GM19351 (cell line): ENCODE results near the gene HEMK1.
A peak's percentile ranks its signal among the peaks of the same experiment; 100 is the strongest.

Experiments used
- ATAC-seq: cut with Tn5 transposase; IDR thresholded peaks from one replicate; pipeline ENCODE4 v1.9.1; 2021; ENCODE audit warnings: mild to moderate bottlenecking, moderate library complexity; ENCODE audit not compliant: unreplicated experiment

The HEMK1 gene

GRCh38 chr3:50599716-50600118 is 30.4 kb downstream of the HEMK1 start:
- ATAC-seq: no peak

DNA sequence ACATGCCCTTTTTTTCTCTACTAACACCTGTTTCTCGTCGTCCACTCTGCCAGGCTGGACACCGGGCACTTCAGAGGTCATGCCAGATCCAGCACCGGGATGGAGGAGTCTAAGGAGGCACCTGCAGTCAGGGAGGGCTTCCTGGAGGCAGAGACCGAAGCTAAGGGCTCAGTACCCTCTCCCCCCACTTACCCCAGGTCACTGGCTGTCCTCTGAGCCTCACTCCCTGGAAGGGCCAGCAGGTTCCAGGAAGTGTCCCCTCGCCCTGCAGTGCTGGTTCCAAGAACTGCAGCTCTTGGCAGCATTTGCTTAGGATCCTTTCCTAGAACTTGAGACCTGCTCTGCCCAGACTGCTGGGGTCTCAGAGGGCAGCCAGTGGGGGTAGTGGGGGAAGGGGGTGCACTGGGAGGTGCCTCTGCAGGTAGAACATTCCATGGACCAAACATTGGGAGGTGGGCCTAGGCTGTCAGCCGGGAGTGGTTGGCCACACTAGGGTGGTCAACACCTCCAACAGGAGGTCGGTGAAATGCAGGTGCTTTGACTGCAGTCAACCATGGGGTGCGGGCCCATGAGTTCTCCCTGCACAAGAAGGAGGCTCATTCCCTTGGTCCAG is 30.9 kb downstream of the HEMK1 start:
- ATAC-seq: no peak

DNA sequence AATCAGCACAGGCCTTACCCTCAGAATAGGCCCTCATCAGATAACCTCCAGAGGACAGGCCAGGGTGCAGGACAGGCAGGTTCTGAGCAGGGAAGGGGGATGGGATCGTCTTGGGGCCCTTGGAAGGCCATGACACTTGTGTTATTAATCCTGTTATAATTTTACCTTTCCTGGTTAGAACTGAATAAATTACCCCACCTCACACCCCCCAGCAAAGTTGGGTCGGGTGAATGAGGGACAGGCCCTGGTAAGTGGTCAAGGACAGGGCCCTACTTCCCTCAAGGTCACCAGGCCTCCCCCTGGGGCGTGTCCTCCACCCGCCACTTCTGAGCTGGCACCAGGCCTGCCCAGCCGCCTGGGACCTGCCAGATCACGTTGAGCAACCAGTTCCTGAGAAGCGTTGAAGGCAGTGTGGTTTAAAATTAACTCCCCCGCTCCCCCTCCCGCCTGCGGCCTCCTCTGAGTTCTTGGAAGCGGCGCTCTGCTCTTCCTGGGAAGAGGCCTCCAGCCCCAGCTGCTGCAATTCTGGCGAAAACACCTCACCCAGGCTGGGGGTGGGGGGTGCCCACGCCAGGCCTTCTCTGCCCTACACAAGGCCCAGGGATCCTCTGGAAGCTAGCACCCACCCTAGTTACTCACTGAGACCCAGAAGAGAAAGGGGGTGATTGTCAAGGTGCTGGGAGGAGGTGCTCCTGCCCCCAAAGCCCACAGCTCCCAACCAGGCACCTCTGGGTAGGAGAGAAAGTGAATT is 31.7 kb downstream of the HEMK1 start:
- no peak for ATAC-seq

DNA sequence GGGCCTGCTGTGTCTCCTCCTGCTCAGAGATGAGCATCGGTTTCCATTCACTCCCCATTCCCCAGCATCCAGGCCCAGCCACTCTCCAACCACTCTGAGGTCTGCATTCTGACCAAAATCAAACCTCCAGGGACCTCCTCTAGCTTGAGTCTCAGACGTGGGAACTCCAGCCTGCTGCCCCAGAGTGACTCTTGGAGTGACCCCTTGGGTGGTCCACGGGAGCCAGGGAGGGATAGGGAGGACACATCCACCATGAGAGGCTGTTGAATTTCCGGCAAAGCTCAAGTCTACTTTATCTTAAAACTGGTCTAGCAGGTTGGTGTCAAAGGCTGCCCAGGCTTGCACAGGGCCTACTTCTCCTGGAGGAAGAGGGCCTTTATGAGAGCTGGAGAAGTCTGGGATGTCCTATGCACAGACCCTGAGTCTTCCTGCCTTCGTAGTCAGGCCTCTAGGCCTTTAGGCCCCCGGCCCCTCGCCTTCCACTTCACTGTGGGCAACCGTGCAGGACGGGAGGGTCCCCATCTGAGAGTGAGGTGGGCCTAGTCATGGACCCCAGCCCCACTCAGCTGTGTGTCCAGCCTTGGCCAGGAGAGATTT is 33.4 kb downstream of the HEMK1 start:
- no peak for ATAC-seq

GRCh38 chr3:50603261-50604109 is 34.2 kb downstream of the HEMK1 start:
- no peak for ATAC-seq

DNA sequence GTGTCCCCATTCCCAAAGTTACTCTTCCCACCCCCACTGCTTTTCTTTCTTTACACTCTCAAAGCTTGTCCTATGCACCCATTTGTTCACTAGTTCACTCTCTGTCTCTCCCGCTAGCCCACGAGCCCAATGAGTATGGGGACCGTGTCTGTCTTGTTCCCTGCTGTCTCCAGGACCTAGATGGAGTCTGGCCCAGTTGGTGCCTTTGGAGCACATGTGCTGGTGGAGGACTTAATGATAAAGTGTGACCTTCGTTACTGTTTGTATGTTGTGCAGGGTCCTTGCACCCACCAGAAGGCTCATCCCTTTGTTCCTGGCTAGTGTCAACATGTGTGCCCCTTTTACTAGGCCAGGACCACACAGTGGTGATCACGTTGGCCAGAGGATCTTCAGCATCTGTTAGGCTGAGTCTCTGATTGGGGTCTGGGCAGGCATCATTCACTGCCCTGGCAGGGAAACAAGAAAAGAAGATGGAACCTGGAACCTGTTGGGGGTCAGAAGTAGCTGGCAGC is 34.8 kb downstream of the HEMK1 start:
- no peak for ATAC-seq

DNA sequence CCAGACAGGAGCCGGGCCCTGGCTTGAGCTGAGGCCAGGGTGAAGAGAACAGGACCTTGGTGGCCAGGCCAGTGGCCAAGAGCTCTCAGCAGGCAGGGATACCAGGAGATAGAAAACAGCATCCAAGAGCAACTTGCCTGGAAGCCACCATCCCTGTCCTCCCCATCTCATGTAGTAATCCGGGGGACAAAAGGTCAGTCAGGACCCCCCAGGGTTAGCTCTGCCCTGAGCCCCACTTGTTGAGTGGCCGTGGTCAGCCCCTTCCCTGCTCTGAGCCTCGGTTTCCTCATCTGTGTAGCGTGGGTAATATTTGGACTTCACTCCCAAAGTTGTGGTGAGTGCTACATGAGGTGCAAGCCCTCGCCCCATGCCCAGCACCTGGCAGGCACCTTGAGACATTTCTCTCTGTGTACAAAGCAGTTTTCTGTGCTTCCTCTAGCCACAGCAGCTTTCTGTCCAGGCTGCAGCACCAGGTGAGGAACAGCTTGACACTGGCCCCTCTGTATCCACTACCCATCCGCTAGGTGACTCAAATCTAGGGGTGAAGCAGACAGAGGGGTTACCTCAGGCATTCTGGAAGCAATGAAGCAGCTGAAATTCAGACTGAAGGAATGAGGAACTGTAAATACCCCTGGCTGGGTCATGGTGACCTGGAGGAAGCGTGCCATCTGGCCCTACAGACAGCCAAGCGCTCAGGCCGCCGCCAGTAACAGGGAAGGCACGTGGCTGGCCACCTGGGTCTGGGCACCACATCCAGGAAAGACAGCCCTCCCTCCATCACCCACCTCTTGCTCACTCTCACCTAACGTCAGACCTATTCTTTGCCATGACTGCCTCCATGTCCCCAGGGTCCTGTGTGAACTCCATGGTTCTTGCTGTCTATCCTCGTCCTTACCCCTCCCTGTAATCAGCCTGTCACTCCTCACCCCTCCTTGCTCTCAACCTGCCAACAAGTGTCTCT is 35.6 kb downstream of the HEMK1 start:
- no peak for ATAC-seq

- no peak for ATAC-seq
Observed at GRCh38 chr3:50605901-50606326, 36.6 kb downstream of the HEMK1 start.

- ATAC-seq: no peak
Observed at GRCh38 chr3:50606596-50606995, 37.3 kb downstream of the HEMK1 start.

GRCh38 chr3:50607271-50608091 is 38.2 kb downstream of the HEMK1 start:
- no peak for ATAC-seq

DNA sequence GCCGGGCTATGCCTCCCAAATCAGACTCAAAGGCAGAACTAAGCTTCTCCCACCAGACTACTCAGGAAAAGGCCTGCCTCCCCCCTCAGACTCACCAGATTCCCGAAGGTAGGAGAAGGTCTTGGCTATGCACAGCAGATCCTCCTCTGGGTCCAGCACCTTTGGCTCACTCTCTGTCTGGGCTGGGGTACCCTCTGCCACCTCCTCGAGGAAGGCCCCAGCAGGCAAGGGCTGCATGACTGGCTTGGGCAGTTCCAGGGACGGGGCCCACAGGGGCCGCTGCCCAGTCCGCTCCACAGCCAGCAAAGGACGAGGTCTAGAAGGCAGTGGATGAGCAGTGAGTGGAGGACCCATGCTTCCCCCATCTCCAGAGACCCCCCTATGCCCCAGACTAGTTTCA is 39.0 kb downstream of the HEMK1 start:
- ATAC-seq: no peak

DNA sequence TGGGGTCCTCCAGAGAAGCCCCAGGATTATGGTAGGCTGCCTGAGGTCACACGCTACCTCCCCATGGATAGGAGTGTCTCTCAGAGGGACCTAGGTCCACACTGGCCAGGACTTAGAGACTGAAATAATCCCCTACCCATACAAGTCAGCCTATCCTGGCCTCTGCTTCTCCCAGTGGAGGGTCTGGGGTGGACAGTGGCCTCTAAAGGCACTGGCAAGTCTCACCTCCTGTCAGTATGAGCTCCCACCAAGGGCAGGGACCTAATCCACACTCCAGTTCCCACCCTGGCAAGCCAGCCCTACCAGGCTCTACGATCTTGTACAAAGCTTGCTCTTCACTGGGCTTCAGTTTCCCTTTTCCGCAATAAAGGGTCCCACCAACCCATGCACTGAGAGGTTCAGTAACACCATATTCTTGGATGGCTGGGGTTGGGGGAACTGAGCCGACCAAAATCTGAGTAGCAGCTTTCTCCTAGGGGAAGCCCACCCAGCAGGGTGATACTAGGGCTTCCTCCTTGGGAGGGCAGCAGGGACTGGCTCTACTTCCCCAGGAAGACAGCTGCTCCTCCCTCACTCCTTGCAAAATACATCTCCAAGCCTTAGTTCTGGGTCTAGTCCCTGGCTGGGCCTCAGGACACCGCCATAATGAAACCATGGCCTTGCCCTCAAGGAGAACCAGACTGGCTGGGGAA is 39.9 kb downstream of the HEMK1 start:
- no peak for ATAC-seq

GRCh38 chr3:50609763-50610085 is 40.4 kb downstream of the HEMK1 start:
- ATAC-seq: no peak

DNA sequence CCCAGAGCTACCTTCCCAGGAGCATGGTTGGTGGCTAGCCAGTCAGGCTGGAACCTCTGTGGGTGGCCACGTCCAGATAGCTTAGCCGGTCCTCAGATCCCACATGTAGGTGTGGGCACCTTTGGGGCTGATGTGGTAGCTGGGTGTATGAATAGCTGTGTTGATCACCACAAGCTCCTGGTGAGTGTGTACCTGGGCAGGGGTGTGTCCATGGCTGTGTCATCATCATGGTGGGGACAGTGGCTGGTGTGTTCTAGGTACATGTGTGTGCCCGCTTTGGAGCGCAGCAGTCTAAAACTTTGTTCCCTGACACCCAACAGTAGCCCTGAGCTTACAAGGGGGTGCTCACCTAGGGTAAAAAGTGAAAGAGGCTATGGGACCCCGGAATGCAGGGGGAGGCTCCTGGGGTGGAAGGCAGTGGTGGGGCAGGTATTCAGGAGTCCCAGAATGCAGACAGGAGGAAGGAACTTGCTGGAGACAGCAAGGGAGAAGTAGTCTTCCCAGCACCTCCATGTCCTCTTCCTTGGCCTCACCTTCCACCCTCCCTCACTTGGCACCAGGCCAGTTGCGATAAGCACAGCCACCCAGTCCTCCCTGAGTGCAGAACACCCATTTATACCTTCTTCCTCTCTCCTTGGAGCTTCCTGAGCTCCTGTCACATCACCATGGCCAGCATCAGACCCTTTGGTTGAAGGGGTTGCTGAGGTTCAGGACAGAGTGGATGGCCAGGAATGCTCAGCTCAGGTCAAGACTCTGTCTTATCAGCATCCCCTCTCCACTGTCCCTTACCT is 41.1 kb downstream of the HEMK1 start:
- ATAC-seq: no peak

DNA sequence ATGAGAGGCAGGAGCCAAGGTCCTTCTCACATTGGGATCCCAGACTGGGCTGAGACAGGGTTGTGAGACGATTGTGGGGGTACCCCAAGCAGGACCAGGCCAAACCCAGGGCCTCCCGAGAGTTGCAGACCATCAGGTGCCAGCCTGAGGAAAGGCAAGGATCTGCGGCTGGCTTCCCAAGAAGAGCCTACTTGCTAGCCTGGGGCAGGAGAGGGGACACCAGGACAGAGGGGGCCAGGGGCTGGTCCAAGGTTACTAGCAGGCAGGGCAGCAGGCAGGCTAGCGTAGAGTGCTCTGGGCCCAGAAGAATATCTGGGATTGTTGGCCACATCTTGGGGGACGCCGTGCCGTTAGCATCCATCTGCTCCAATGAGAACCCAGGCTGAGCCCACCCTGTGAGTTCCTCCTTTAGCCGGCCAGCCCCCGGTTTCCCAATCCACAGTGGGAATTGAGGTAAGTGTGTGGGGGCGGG is 41.7 kb downstream of the HEMK1 start:
- ATAC-seq: no peak

- peak; percentile 71 for ATAC-seq
Observed at GRCh38 chr3:50611464-50612233, 42.3 kb downstream of the HEMK1 start, which contains the start of gene CISH. CISH (minus strand) TSS chr3:50611774; CDS start chr3:50611650, 124 bp downstream.
